ENCODE measurements around the gene TAF1C.

GRCh38 chr16:84196101-84196500 is 9.2 kb upstream of the TAF1C start:
- TF ChIP-seq ZNF280C (tag by site-specific recombination; IDR thresholded peaks at IDR 0.05) (no peak), ZNF24 (tag by site-specific recombination; IDR thresholded peaks at IDR 0.05) (no peak), CTCF (tag by site-specific recombination; IDR thresholded peaks at IDR 0.05) (no peak), IKZF3 (tag by site-specific recombination; IDR thresholded peaks at IDR 0.05) (no peak), ZNF830 (tag by site-specific recombination; IDR thresholded peaks at IDR 0.05; ENCODE audit: low read depth) (no peak), ZNF354C (tag by site-specific recombination; IDR thresholded peaks at IDR 0.05; ENCODE audit: borderline replicate concordance, low read depth) (no peak), ZNF274 (IDR thresholded peaks at IDR 0.05; ENCODE audit: low read length) (no peak), ZNF274 (tag by site-specific recombination; IDR thresholded peaks at IDR 0.05; ENCODE audit: borderline replicate concordance) (no peak), ZNF707 (tag by site-specific recombination; IDR thresholded peaks at IDR 0.05) (no peak), TRIM28 (IDR thresholded peaks at IDR 0.05; ENCODE audit: borderline replicate concordance, low read length) (no peak)
